Neural cell (in vitro differentiated cells): ENCODE measurements around the gene FOCAD. TPM values are rescaled to one million over a fixed set of nuclear protein-coding genes. Genes with fewer than 3 reads are reported as not detected.

Source experiments
- H2AFZ ChIP-seq: fragments of 200-600, 300-800 bp; sonication (generic), shearing (Covaris generic); 2 replicates; pipeline ENCODE4 v1.6.0; 2014; ENCODE audit warnings: low read depth, mild to moderate bottlenecking, antibody characterized with exemption, low read length, moderate library complexity
- H3F3A ChIP-seq: fragments of 200-600 bp; shearing (Covaris generic); 2 replicates; pipeline ENCODE4 v1.6.1; 2016; ENCODE audit warnings: mild to moderate bottlenecking, moderate library complexity, mixed read lengths, antibody characterized with exemption, low read length; ENCODE audit not compliant: insufficient read depth, poor library complexity, severe bottlenecking
- H3K27ac ChIP-seq: fragments of 200-600, 300-800 bp; sonication (generic), shearing (Covaris generic); 2 replicates; pipeline ENCODE4 v1.5.1; 2014; ENCODE audit warnings: mild to moderate bottlenecking, low read length, moderate library complexity
- H3K27me3 ChIP-seq: fragments of 300-800, 200-600 bp; sonication (generic), shearing (Covaris generic); 2 replicates; pipeline ENCODE4 v1.6.0; 2014; ENCODE audit warnings: mild to moderate bottlenecking, low read depth, low read length, moderate library complexity; ENCODE audit not compliant: insufficient read depth
- H3K36me3 ChIP-seq: fragments of 300-800, 200-600 bp; sonication (generic), shearing (Covaris generic); 2 replicates; pipeline ENCODE4 v1.5.1; 2014; ENCODE audit warnings: mild to moderate bottlenecking, antibody characterized with exemption, low read length, moderate library complexity; ENCODE audit not compliant: insufficient read depth
- H3K4me2 ChIP-seq: fragments of 300-800, 200-600 bp; sonication (generic), shearing (Covaris generic); 2 replicates; pipeline ENCODE4 v1.6.0; 2014; ENCODE audit warnings: mild to moderate bottlenecking, low read length
- H3K4me3 ChIP-seq: fragments of 300-800, 200-600 bp; sonication (generic), shearing (Covaris generic); 2 replicates; pipeline ENCODE4 v1.5.1; 2014; ENCODE audit warnings: mild to moderate bottlenecking, low read length, moderate library complexity
- H3K79me2 ChIP-seq: fragments of 200-600 bp; shearing (Covaris generic); replicated peaks from 2 replicates; pipeline ENCODE4 v1.6.0; 2014; ENCODE audit warnings: mild to moderate bottlenecking, low read length, moderate library complexity; ENCODE audit not compliant: insufficient read depth
- H3K9ac ChIP-seq: fragments of 300-800, 200-600 bp; sonication (generic), shearing (Covaris generic); 2 replicates; pipeline ENCODE4 v1.6.1; 2016; ENCODE audit warnings: mild to moderate bottlenecking, low read length, mixed read lengths
- H3K9me2 ChIP-seq: fragments of 200-600 bp; shearing (Covaris generic); 2 replicates; pipeline ENCODE4 v1.6.1; 2016; ENCODE audit warnings: mild to moderate bottlenecking, low read length, mixed read lengths; ENCODE audit not compliant: insufficient read depth
- H3K9me3 ChIP-seq: fragments of 200-600, 300-800 bp; sonication (generic), shearing (Covaris generic); 2 replicates; pipeline ENCODE4 v1.6.1; 2016; ENCODE audit warnings: mild to moderate bottlenecking, mixed run types, low read length, moderate library complexity, mixed read lengths
- H4K20me1 ChIP-seq: fragments of 200-600 bp; shearing (Covaris generic); 2 replicates; pipeline ENCODE4 v1.6.1; 2016; ENCODE audit warnings: mild to moderate bottlenecking, mixed run types; ENCODE audit not compliant: insufficient read depth
- CTCF ChIP-seq: fragments of 450-650 bp; IDR thresholded peaks from 2 replicates; pipeline ENCODE4 v1.5.1; 2014; ENCODE audit warnings: antibody characterized with exemption, mild to moderate bottlenecking, moderate library complexity; ENCODE audit not compliant: poor library complexity, severe bottlenecking
- EP300 ChIP-seq: fragments of 450-650 bp; conservative IDR thresholded peaks from 2 replicates; pipeline ENCODE4 v1.6.1; 2014; ENCODE audit warnings: antibody characterized with exemption, mild to moderate bottlenecking, moderate library complexity; ENCODE audit not compliant: poor library complexity, severe bottlenecking
- EZH2 ChIP-seq: fragments of 200-600, 300-800 bp; shearing (Covaris generic), sonication (generic); IDR thresholded peaks from 2 replicates; pipeline ENCODE4 v1.6.1; 2014; ENCODE audit warnings: antibody characterized with exemption, low read length, borderline replicate concordance, mild to moderate bottlenecking; ENCODE audit not compliant: insufficient read depth, poor library complexity, severe bottlenecking
- MXI1 ChIP-seq: fragments of 450-650 bp; conservative IDR thresholded peaks from 2 replicates; pipeline ENCODE4 v1.6.1; 2014; ENCODE audit warnings: antibody characterized with exemption, mild to moderate bottlenecking; ENCODE audit not compliant: poor library complexity, severe bottlenecking
- POLR2AphosphoS5 ChIP-seq: IDR thresholded peaks from 2 replicates; pipeline ENCODE4 v1.6.1; 2012
- RAD21 ChIP-seq: fragments of 450-650 bp; conservative IDR thresholded peaks from 2 replicates; pipeline ENCODE4 v1.6.1; 2014; ENCODE audit warnings: antibody characterized with exemption, mild to moderate bottlenecking, moderate library complexity
- SMC3 ChIP-seq: fragments of 450-650 bp; conservative IDR thresholded peaks from 2 replicates; pipeline ENCODE4 v1.6.1; 2014; ENCODE audit warnings: antibody characterized with exemption, mild to moderate bottlenecking, moderate library complexity; ENCODE audit not compliant: poor library complexity
- TAF1 ChIP-seq: IDR thresholded peaks from 2 replicates; pipeline ENCODE4 v1.6.1; 2012; ENCODE audit warnings: low read depth
- polyA plus RNA-seq: library from polyadenylated mRNA; depleted of rRNA; stranded (reverse); fragments of >200 nt; gene quantifications from 2 replicates; pipeline ENCODE4 v1.2.3, GENCODE V29; 2014
- TF ChIP-seq, protein P1 (sequence below): IDR thresholded peaks from 2 replicates; pipeline ENCODE4 v1.6.1; 2012; ENCODE audit warnings: borderline replicate concordance

The FOCAD gene
- polyA plus RNA-seq, 1 donor from 2014 or later: 23.5 TPM

DNA sequence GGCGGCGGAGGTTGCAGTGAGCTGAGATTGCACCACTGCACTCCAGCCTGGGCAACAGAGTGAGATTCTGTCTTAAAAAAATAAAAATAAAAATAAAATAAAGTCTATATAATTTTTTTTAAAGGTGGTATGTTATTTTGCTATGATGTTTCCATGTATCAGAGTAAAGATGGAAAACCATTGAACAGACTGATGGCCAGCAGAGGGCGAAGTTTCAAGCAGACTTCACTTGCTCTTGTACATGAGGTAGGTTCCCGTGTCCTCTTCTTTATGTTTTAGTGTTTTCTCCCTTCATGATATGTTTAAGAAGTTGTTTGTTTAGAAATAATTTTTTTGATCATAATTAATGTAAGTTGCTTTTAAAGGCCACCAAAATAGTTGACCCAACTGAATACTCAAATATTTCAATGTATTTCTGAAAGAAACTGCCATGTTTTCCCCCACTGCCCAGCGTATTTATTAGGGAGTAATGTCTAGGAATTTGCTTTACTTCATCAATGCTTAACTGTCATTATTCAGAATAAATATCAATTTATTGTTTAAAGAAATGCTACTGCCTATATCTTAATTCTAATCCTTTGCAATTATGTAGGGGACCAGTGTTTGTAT lies 201.0 kb downstream of the FOCAD start:
- H3K4me3 ChIP-seq: no peak overlapping the region

GRCh38 chr9:20898885-20899554 lies 215.0 kb downstream of the FOCAD start:
- Histone ChIP-seq H4K20me1 (no peaks in the 10 kb centered on the region), H3F3A (peaks cover 7% of the 10 kb centered on the region), H3K27ac (peak overlapping the region; percentile 74), H2AFZ (no peak overlapping the region), H3K27me3 (no peaks in the 10 kb centered on the region), H3K36me3 (no peaks in the 10 kb centered on the region), H3K9ac (no peak overlapping the region), H3K4me3 (no peak overlapping the region), H3K79me2 (no peaks in the 10 kb centered on the region), H3K4me2 (no peak overlapping the region), H3K9me3 (no peaks in the 10 kb centered on the region), H3K9me2 (no peaks in the 10 kb centered on the region)
- TF ChIP-seq SMC3: no peak
- TF ChIP-seq RAD21: no peak

More for the DNA sequence above, 201.0 kb downstream of the FOCAD start:
- no peak overlapping the region for H3K4me2 ChIP-seq
- TF ChIP-seq EZH2: no peak
- no peak for TF ChIP-seq MXI1
- TF ChIP-seq, protein P1, sequence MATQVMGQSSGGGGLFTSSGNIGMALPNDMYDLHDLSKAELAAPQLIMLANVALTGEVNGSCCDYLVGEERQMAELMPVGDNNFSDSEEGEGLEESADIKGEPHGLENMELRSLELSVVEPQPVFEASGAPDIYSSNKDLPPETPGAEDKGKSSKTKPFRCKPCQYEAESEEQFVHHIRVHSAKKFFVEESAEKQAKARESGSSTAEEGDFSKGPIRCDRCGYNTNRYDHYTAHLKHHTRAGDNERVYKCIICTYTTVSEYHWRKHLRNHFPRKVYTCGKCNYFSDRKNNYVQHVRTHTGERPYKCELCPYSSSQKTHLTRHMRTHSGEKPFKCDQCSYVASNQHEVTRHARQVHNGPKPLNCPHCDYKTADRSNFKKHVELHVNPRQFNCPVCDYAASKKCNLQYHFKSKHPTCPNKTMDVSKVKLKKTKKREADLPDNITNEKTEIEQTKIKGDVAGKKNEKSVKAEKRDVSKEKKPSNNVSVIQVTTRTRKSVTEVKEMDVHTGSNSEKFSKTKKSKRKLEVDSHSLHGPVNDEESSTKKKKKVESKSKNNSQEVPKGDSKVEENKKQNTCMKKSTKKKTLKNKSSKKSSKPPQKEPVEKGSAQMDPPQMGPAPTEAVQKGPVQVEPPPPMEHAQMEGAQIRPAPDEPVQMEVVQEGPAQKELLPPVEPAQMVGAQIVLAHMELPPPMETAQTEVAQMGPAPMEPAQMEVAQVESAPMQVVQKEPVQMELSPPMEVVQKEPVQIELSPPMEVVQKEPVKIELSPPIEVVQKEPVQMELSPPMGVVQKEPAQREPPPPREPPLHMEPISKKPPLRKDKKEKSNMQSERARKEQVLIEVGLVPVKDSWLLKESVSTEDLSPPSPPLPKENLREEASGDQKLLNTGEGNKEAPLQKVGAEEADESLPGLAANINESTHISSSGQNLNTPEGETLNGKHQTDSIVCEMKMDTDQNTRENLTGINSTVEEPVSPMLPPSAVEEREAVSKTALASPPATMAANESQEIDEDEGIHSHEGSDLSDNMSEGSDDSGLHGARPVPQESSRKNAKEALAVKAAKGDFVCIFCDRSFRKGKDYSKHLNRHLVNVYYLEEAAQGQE: no peak
- no peak for TF ChIP-seq TAF1
- TF ChIP-seq SMC3: no peak
- no peak for TF ChIP-seq POLR2AphosphoS5
- TF ChIP-seq RAD21: peak; percentile 19
- no peak for TF ChIP-seq EP300
- TF ChIP-seq CTCF: peak; percentile 35
- no peak overlapping the region for H3K9ac ChIP-seq
- H3K36me3 ChIP-seq: no peaks in the 10 kb centered on the region
- no peaks in the 10 kb centered on the region for H3F3A ChIP-seq
- H4K20me1 ChIP-seq: no peaks in the 10 kb centered on the region
- no peaks in the 10 kb centered on the region for H3K9me2 ChIP-seq
- no peaks in the 10 kb centered on the region for H3K9me3 ChIP-seq
- no peaks in the 10 kb centered on the region for H3K79me2 ChIP-seq
- no peak overlapping the region for H3K27ac ChIP-seq
- H3K27me3 ChIP-seq: no peaks in the 10 kb centered on the region
- no peak overlapping the region for H2AFZ ChIP-seq
